ELF-1 (cell line): ENCODE data around the gene TCF4.

Experiments used
- DNase-seq: peaks from one replicate; pipeline ENCODE4 v3.0.0-alpha.2; 2016; ENCODE audit warnings: low read depth, low spot score

TCF4 gene

GRCh38 chr18:55237660-55238059 is 350.3 kb downstream of the TCF4 start:
- no peak for DNase-seq

- DNase-seq, result no peak
Measured at GRCh38 chr18:55236150-55236931, 351.7 kb downstream of the TCF4 start.

- no peak for DNase-seq
Measured at GRCh38 chr18:55235094-55235461, 352.9 kb downstream of the TCF4 start.

GRCh38 chr18:55234366-55235093 is 353.5 kb downstream of the TCF4 start:
- DNase-seq, result peak; percentile 90

GRCh38 chr18:55233857-55234256 is 354.1 kb downstream of the TCF4 start:
- no peak for DNase-seq

GRCh38 chr18:55232506-55232905 is 355.5 kb downstream of the TCF4 start:
- DNase-seq, result no peak

- no peak for DNase-seq
Measured at GRCh38 chr18:55229682-55230081, 358.3 kb downstream of the TCF4 start.

- peak; percentile 27 for DNase-seq
Measured at GRCh38 chr18:55228707-55229106, 359.3 kb downstream of the TCF4 start.

- DNase-seq, result no peak
Measured at GRCh38 chr18:55228191-55228590, 359.8 kb downstream of the TCF4 start.

GRCh38 chr18:55227771-55228170 is 360.2 kb downstream of the TCF4 start:
- no peak for DNase-seq

GRCh38 chr18:55226044-55226443 is 361.9 kb downstream of the TCF4 start:
- no peak for DNase-seq

GRCh38 chr18:55224086-55224625 is 363.8 kb downstream of the TCF4 start:
- DNase-seq, result no peak

- DNase-seq, result no peak
Measured at GRCh38 chr18:55221622-55222021, 366.4 kb downstream of the TCF4 start.

GRCh38 chr18:55220523-55220922 is 367.5 kb downstream of the TCF4 start:
- DNase-seq, result no peak

- DNase-seq, result no peak
Measured at GRCh38 chr18:55219823-55220222, 368.2 kb downstream of the TCF4 start.

GRCh38 chr18:55219059-55219458 is 368.9 kb downstream of the TCF4 start:
- DNase-seq, result no peak

- peak; percentile 61 for DNase-seq
Measured at GRCh38 chr18:55214969-55215368, 373.0 kb downstream of the TCF4 start.

- peak; percentile 56 for DNase-seq
Measured at GRCh38 chr18:55214534-55214933, 373.5 kb downstream of the TCF4 start.

- no peak for DNase-seq
Measured at GRCh38 chr18:55213586-55213985, 374.4 kb downstream of the TCF4 start.

GRCh38 chr18:55206927-55207326 is 381.1 kb downstream of the TCF4 start:
- no peak for DNase-seq

GRCh38 chr18:55202232-55202917 is 385.6 kb downstream of the TCF4 start:
- DNase-seq, result no peak

GRCh38 chr18:55199291-55199963 is 388.6 kb downstream of the TCF4 start:
- peak; percentile 14 for DNase-seq
